Measurements from ENCODE around the gene SMYD5. TPM values are rescaled to one million over a fixed set of nuclear protein-coding genes. Genes with fewer than 3 reads are reported as not detected.

The SMYD5 gene
- total RNA-seq, 1 donor = 20.7 TPM

GRCh38 chr2:73272270-73272669 lies 58.2 kb downstream of the SMYD5 start:
- H3K4me3 ChIP-seq (ENCODE audit: low read depth, low read length) = no peak overlapping the region
- no peak for DNase-seq (ENCODE audit: low read depth)
- TF ChIP-seq CTCF (IDR thresholded peaks at IDR 0.05; ENCODE audit: insufficient read depth, low read depth, low read length) = no peak

Other genes starting within 250 kb of the SMYD5 start
- gene SFXN5, start 142.5 kb upstream of the SMYD5 start, total RNA-seq = 12.1 and 16.8 TPM in 2 replicates
- 31.5 and 37.7 TPM in 2 replicates for gene RAB11FIP5, start 101.3 kb upstream of the SMYD5 start, total RNA-seq
- gene NOTO, start 11.7 kb upstream of the SMYD5 start, total RNA-seq = not detected in 2 replicates
- gene PRADC1, start 19.0 kb downstream of the SMYD5 start, total RNA-seq = 14.2 and 18.1 TPM in 2 replicates
- gene CCT7, start 20.1 kb downstream of the SMYD5 start, total RNA-seq = 247 and 330 TPM in 2 replicates
- gene FBXO41, start 70.2 kb downstream of the SMYD5 start, total RNA-seq = 1.3 and 1.6 TPM in 2 replicates
- gene EGR4, start 79.3 kb downstream of the SMYD5 start, total RNA-seq = not detected in 2 replicates
- gene ALMS1, start 171.6 kb downstream of the SMYD5 start, total RNA-seq = 18.6 and 20.3 TPM in 2 replicates